Activated CD8-positive, alpha-beta memory T cell treated with anti-CD3 and anti-CD28 coated beads for 36 hours (primary cell): ENCODE data around the gene BICD1. TPM values are rescaled to one million over a fixed set of nuclear protein-coding genes. Genes with fewer than 3 reads are reported as not detected.
"Not testable (repeated sequence)": the region's sequence is repeated elsewhere in the genome, so short reads cannot be mapped to it uniquely, and the experiment has no call there.

Source experiments
- CTCF ChIA-PET: fragments of 350-600 bp; sonication (Branson Sonifier 250); formaldehyde crosslinking; loops from one replicate; lab custom pipeline; 2021; ENCODE audit warnings: antibody characterized with exemption; lab: Charles Lee
- POLR2A ChIA-PET: fragments of 350-600 bp; sonication (Branson Sonifier 250); formaldehyde crosslinking; loops from one replicate; lab custom pipeline; 2021; ENCODE audit warnings: antibody characterized with exemption; lab: Charles Lee
- total RNA-seq, 2 experiments: library from RNA; stranded (reverse); gene quantifications; one replicate each; pipeline ENCODE4 v1.2.3, GENCODE V29; 2021

Gene BICD1
- total RNA-seq, 2 experiments from 2014 or later = 18.7 to 19.4 TPM

DNA sequence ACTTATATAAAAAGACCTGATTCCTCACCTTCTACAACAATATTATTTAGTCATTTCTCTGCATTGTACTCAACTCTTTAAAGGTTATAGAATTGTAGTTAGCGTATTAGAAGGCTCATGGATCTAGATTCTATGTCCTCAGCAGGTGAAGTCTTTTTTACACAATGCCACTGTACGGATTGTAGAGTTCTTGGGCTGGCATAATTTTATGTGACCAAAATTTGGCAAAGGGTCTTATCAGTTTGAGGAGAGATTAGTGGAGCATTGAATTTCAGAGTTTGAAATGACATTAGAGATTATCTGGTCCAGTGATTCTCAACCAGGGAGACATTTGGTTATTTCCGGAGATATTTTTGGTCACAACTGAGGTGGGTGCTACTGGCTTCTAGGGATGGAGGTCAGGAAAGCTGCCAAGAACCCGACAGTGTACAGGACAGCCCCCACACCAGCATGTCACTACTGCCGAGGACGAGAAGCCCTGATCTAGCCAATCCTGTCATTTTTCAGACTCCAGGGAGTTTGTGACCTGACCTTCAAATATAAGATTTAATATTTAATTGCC lies 63.9 kb downstream of the BICD1 start:
- ChIA-PET POLR2A (no interaction called here), CTCF (no interaction called here)

DNA sequence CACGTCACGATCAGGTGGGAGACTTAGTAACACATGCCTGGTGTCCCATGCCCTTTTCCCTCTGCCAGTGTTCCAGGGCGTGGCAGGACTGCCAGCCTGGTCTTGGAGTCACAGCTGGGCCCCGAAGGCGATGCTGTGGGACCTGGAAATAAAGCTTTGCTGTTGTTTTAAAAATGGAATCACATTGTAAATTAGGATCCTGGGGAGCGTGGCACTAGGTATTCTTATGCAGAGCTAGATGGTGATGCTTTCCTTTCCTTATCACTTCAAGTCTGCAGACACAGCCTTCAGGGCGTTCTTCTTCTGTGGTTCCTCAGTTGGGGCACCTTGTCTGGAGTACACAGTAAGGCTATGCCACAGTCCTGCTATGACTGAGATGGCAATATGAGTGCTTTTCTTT lies 64.6 kb downstream of the BICD1 start:
- ChIA-PET POLR2A (no interaction called here), CTCF (no interaction called here)

GRCh38 chr12:32176606-32177005 lies 70.0 kb downstream of the BICD1 start:
- POLR2A ChIA-PET = no interaction called here
- CTCF ChIA-PET = no interaction called here

DNA sequence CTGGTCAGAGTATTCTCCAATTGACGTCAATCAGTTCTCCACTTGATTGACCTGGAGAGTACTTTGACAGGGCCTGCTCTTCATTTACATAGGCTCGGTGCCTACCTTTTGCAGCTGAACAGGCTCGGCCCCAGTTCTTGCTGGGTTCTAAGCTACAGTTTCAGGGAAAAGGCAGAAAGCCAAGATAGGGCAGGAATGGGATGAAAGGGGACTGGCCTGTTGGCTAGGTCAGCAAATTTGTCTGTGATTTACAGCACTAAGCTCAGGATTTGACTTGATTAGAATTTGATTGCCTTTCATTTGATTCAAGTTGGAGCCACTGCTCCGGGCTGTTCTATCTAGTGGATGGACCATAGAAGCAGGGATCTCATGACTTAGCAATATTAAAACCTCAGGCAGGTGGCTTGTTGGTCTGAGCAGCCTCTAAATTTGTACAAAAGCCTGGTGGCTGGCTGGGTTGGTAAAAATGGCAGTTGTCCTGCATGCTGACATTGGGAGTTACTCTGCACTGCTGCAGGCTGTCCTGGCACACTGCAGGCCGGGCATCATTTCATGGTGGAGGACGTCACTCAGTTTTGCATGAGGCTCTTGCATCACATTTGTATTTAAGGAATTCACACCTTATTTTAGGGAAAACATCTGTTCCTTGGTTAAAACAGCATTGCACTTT lies 71.8 kb downstream of the BICD1 start:
- ChIA-PET POLR2A (no interaction called here), CTCF (no interaction called here)

DNA sequence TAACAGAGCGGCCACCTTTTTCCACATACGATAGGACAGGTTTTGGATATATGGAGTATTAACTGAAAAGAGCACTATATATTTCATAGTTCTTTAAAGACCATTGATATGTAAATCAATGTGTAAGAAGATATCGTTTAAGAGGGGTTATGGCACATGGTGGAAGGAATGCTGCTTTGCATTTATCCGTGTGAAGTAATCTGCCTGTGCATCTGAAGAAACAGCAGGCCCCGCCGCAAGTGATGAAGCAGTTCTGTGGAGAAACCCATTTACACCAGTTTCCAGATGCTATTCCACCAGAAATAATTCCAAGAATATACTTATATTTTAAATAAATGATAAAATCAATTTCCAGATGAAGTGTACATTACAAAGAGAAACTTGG lies 72.4 kb downstream of the BICD1 start:
- ChIA-PET CTCF (no interaction called here), POLR2A (interaction anchor here (0.7 kb wide), 1 partner anchor 133 kb away, joined by 9 read pairs; no protein-coding TSS in a partner anchor)

DNA sequence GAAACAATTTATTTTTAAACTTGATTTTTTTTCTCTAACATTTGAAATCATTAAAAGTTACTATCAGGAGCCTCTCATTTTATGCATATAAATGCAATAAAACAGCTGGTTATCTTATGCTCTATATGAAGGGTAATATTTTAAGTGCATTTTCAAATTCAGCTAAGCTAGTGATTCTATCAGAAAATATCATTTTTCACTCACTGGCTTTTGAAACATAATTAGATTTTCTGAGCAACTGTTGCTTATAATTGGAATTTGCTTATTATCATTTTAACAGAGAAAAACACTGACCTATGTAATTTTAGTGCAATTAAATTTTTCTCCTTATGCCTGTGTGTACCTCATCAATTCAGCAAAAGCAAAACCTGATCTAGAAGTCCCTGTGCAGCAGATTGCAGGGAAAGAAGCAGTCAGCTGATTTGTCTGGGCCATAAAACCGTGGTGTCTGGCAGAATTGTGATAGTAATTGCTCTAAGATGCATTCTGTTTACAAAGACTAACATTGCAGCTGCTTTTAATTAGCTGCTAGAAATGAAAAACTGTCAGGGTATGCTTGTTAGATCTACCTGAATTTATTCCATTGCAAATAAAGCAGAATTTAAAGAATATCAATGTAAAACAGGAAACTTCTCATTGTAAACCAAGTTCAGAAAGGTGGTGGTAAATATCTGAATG lies 75.0 kb downstream of the BICD1 start:
- POLR2A ChIA-PET = no interaction called here
- CTCF ChIA-PET = no interaction called here

GRCh38 chr12:32183650-32184049 lies 77.0 kb downstream of the BICD1 start:
- ChIA-PET CTCF (no interaction called here), POLR2A (no interaction called here)

- POLR2A ChIA-PET, CTCF ChIA-PET: not testable (repeated sequence)
Observed at GRCh38 chr12:32187127-32187526, 80.5 kb downstream of the BICD1 start.

GRCh38 chr12:32191445-32191844 lies 84.8 kb downstream of the BICD1 start:
- CTCF ChIA-PET = interaction anchor here (0.6 kb wide), 1 partner anchor 189 kb away, joined by 3 read pairs; no protein-coding TSS in a partner anchor
- POLR2A ChIA-PET = no interaction called here

DNA sequence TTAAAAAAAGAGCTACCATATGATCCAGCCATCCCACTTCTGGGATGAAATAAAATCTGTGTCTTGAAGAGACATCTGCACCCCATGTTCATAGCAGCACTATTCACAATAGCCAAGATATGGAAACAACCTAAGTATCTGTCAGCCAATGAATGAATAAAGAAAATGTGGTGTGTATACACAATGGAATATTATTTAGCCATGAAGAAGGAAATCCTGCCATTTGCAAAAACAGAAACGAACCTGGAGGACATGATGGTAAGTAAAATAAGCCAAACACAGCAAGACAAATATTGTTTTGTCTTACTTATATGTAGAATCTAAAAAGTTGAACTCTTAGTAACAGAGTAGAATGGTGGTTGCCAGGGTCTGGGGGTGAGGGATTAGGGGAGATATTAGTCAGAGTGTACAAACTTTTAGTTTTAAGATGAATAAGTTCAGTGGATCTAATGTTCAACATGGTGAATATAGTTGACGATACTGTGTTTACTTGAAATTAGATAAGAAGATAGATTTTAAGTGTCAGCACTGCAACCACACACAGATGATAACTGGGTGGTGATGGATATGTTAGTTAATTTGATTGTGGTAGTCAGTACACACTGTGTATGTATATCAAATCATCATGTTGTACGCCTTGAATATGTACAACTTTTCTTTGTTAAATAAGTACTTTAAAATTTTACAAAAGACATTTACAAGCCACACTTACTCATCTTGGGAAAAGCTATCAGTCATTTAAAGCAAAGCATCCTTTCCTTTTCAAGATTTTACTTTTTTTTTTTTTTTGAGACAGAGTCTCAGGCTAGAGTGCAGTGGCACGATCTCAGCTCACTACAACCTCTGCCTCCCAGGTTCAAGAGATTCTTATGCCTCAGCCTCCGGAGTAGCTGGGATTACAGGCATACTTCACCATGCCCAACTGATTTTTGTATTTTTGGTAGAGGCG lies 89.9 kb downstream of the BICD1 start:
- POLR2A ChIA-PET = interaction anchor here (0.6 kb wide), 1 partner anchor 407 kb away, joined by 3 read pairs; no protein-coding TSS in a partner anchor
- CTCF ChIA-PET = no interaction called here

DNA sequence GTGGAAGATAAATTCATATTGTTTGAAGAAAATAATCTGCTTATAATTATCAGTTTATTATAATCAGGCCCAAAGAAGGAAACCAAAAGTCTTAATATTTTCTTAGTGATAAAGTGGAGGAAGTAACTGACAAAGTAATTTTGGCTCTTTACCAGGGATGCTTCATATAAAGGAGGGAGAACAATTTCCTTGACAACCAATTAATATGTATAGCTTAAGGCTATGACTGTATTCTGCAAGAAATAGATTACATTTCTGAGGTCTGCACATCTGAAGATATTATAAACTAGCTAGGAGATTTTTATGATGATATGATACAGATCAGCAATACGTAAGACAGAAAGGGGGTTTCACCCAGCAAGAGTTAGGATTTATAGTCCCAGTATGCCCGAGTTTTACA lies 90.8 kb downstream of the BICD1 start:
- ChIA-PET CTCF (interaction anchor here (0.6 kb wide), 1 partner anchor 187 kb away, joined by 4 read pairs; no protein-coding TSS in a partner anchor), POLR2A (no interaction called here)

GRCh38 chr12:32198555-32198954 lies 91.9 kb downstream of the BICD1 start:
- CTCF ChIA-PET = interaction anchor here (0.5 kb wide), 1 partner anchor 98 kb away, joined by 3 read pairs; no protein-coding TSS in a partner anchor
- POLR2A ChIA-PET = no interaction called here

GRCh38 chr12:32201096-32201495 lies 94.4 kb downstream of the BICD1 start:
- POLR2A ChIA-PET = no interaction called here
- CTCF ChIA-PET = no interaction called here

- POLR2A ChIA-PET = no interaction called here
- CTCF ChIA-PET = no interaction called here
Observed at GRCh38 chr12:32201976-32202375, 95.3 kb downstream of the BICD1 start.

- ChIA-PET CTCF (no interaction called here), POLR2A (no interaction called here)
Observed at GRCh38 chr12:32205731-32206130, 99.1 kb downstream of the BICD1 start.

DNA sequence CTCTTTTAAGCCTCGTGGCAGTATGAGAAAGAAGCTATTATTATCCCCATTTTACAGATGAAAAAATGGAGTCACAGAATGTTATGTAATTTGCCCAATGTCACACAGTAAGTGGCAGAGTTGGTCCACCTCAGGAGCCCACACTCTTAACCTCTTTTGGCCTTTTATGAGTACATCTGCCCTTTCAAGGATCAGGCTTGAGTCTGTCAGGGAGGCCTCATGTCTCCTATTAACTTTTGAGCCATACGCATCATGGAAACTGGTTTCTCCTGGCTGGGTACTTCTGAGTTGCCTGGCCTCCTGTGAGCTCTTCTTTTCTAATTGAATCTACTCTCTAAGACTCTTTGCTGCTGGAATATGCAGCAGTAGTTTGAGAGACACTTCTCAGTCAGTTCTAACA lies 101.7 kb downstream of the BICD1 start:
- CTCF ChIA-PET = no interaction called here
- POLR2A ChIA-PET = no interaction called here

- ChIA-PET POLR2A (interaction anchor here (0.5 kb wide), 1 partner anchor 312 kb away, joined by 3 read pairs; no protein-coding TSS in a partner anchor), CTCF (no interaction called here)
Observed at GRCh38 chr12:32211066-32211899, 104.6 kb downstream of the BICD1 start.

DNA sequence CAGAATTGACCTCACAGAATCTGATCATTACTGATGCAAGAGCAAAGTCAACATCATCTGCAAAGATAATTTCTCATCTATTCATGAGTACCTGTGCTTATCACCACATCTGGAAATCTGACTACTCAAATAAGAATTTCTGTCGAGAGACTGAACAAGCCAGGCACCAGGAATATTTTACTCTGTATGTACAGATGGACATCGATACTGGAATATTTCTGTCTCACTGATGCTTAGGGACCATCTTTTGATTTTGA lies 105.2 kb downstream of the BICD1 start:
- ChIA-PET POLR2A (interaction anchor here (0.5 kb wide), 1 partner anchor 311 kb away, joined by 3 read pairs; no protein-coding TSS in a partner anchor), CTCF (no interaction called here)

GRCh38 chr12:32214723-32215122 lies 108.1 kb downstream of the BICD1 start:
- CTCF ChIA-PET = interaction anchor here (0.6 kb wide), 1 partner anchor 10 kb away, joined by 3 read pairs; no protein-coding TSS in a partner anchor
- POLR2A ChIA-PET = no interaction called here
